HepG2 (cell line): Measurements from ENCODE around the gene MAP3K1. TPM values are rescaled to one million over a fixed set of nuclear protein-coding genes. Genes with fewer than 3 reads are reported as not detected.

Experiments
- ATAC-seq: fragments of 200-7000 bp; cut with Tn5 transposase; 3 replicates; pipeline ENCODE4 v1.9.1; 2020; ENCODE audit warnings: mild to moderate bottlenecking, moderate library complexity
- Bru-seq: library from RNA; stranded (reverse); fragments of 400-500 nt; gene quantifications from one replicate; lab custom pipeline; 2021; lab: Mats Ljungman, UMichigan
- BruChase-seq, 2 experiments: library from RNA; stranded (reverse); fragments of 400-500 nt; gene quantifications; one replicate each; lab custom pipeline; 2021; lab: Mats Ljungman, UMichigan
- BruUV-seq: library from RNA; stranded (reverse); fragments of 400-500 nt; replicated peaks from 2 replicates; lab custom pipeline; 2021; lab: Mats Ljungman, UMichigan
- CTCF ChIA-PET: fragments of 300-600 bp; formaldehyde crosslinking; extraction: SDS; loops from one replicate; lab custom pipeline; 2021; ENCODE audit warnings: low total read pairs, inconsistent platforms, low intra/inter-chr PET ratio; lab: Yijun Ruan, JAX
- POLR2A ChIA-PET: fragments of 350-600 bp; sonication (Branson Sonifier 250); formaldehyde crosslinking; loops from one replicate; lab custom pipeline; 2020; ENCODE audit warnings: antibody characterized with exemption, inconsistent platforms; lab: Yijun Ruan, JAX
- DNase-seq: peaks from one replicate; pipeline ENCODE4 v3.0.0-alpha.2; 2015; ENCODE audit warnings: low spot score
- FAIRE-seq: peaks from 3 replicates; lab custom pipeline; 2011; peaks lifted over from hg19 to GRCh38; lab: Jason Lieb, UNC
- H2AFZ ChIP-seq: one replicate; pipeline ENCODE4 v1.6.1; 2011; ENCODE audit warnings: low read length, inconsistent platforms
- H3K27ac ChIP-seq: fragments of 300-600 bp; 3 replicates; pipeline ENCODE4 v1.8.0; 2011; ENCODE audit warnings: mixed run types, mild to moderate bottlenecking, mixed read lengths, low read length, inconsistent platforms; ENCODE audit not compliant: insufficient read depth; ENCODE audit errors: extremely low read length
- H3K27me3 ChIP-seq, 2 experiments: fragments of 200-600 bp in 1 of 2; 2 replicates in 1 of 2; 3 replicates in 1 of 2; pipeline versions ENCODE4 v1.6.0 to v1.8.0; 2011; ENCODE audit warnings: low read length in 2 of 2, mild to moderate bottlenecking in 2 of 2, moderate library complexity in 2 of 2, inconsistent platforms in 1 of 2; ENCODE audit not compliant: insufficient read depth in 2 of 2, control insufficient read depth in 1 of 2
- H3K36me3 ChIP-seq, 2 experiments: fragments of 200-600 bp in 1 of 2; replicated peaks in 1 of 2; 2 replicates in 1 of 2; 3 replicates in 1 of 2; pipeline versions ENCODE4 v1.5.1 to v1.8.0; 2011; ENCODE audit warnings: low read length in 2 of 2, inconsistent platforms in 1 of 2; ENCODE audit not compliant: insufficient read depth in 2 of 2, control insufficient read depth in 1 of 2
- H3K4me1 ChIP-seq: 2 replicates; pipeline ENCODE4 v1.5.1; 2012; ENCODE audit warnings: low read length, inconsistent platforms; ENCODE audit not compliant: insufficient read depth
- H3K4me2 ChIP-seq: 2 replicates; pipeline ENCODE4 v1.6.0; 2011; ENCODE audit warnings: low read depth, low read length, inconsistent platforms
- H3K4me3 ChIP-seq, 3 experiments: fragments of 200-600 bp in 1 of 3; sonication (generic), shearing (Covaris generic) in 1 of 3; replicated peaks in 1 of 3; 2 replicates each; pipeline ENCODE4 v1.5.1; 2011 to 2016; ENCODE audit warnings: low read length in 3 of 3, inconsistent platforms in 2 of 3, low read depth in 2 of 3, mild to moderate bottlenecking in 2 of 3, control low read depth in 1 of 3, mixed read lengths in 1 of 3; ENCODE audit not compliant: insufficient read depth in 1 of 3
- H3K79me2 ChIP-seq: one replicate; pipeline ENCODE4 v1.6.1; 2011; ENCODE audit warnings: low read length, inconsistent platforms; ENCODE audit not compliant: insufficient read depth
- H3K9ac ChIP-seq: 2 replicates; pipeline ENCODE4 v1.6.0; 2011; ENCODE audit warnings: mild to moderate bottlenecking, low read depth, low read length, inconsistent platforms; ENCODE audit not compliant: insufficient read depth
- H3K9me3 ChIP-seq: 2 replicates; pipeline ENCODE4 v1.5.1; 2012; ENCODE audit warnings: mild to moderate bottlenecking, low read length
- H4K20me1 ChIP-seq: 2 replicates; pipeline ENCODE4 v1.6.0; 2011; ENCODE audit warnings: inconsistent platforms, mild to moderate bottlenecking, low read length, moderate library complexity; ENCODE audit not compliant: insufficient read depth
- BHLHE40 ChIP-seq: IDR thresholded peaks from 2 replicates; pipeline ENCODE4 v1.6.1; 2011; ENCODE audit warnings: low read length, improper control_type of control experiment
- CHD4 ChIP-seq: fragments of 200-600 bp; sonication (generic); IDR thresholded peaks from 2 replicates; pipeline ENCODE4 v1.7.0; 2017; ENCODE audit warnings: mild to moderate bottlenecking, low read length, borderline replicate concordance
- NFIB ChIP-seq: sonication (generic); formaldehyde crosslinking; IDR thresholded peaks from 2 replicates; pipeline ENCODE4 v1.9.0; 2021; ENCODE audit warnings: missing genetic modification reagents, mild to moderate bottlenecking, borderline replicate concordance
- NFYB ChIP-seq: sonication (generic); formaldehyde crosslinking; IDR thresholded peaks from 2 replicates; pipeline ENCODE4 v1.4.0; 2020; ENCODE audit warnings: missing genetic modification reagents
- POLR2A ChIP-seq, 2 experiments: IDR thresholded peaks; 2 replicates each; pipeline ENCODE4 v1.6.1; 2011; ENCODE audit warnings: low read depth in 2 of 2, low read length in 2 of 2, mild to moderate bottlenecking in 1 of 2, moderate library complexity in 1 of 2; ENCODE audit not compliant: insufficient read depth in 1 of 2
- RARA ChIP-seq: IDR thresholded peaks from 2 replicates; pipeline ENCODE4 v1.6.1; 2016; ENCODE audit warnings: missing genetic modification reagents, missing compliant biosample characterization
- RXRB ChIP-seq: IDR thresholded peaks from 2 replicates; pipeline ENCODE4 v1.6.1; 2016; ENCODE audit warnings: borderline replicate concordance, missing genetic modification reagents, missing compliant biosample characterization
- SIX4 ChIP-seq: sonication (generic); formaldehyde crosslinking; IDR thresholded peaks from 2 replicates; pipeline ENCODE4 v1.4.0; 2020; ENCODE audit warnings: missing genetic modification reagents
- TARDBP ChIP-seq: sonication (generic); formaldehyde crosslinking; IDR thresholded peaks from 2 replicates; pipeline ENCODE4 v1.8.0; 2022; ENCODE audit warnings: mild to moderate bottlenecking, missing genetic modification reagents
- TBP ChIP-seq: sonication (generic); formaldehyde crosslinking; IDR thresholded peaks from 2 replicates; pipeline ENCODE4 v1.5.0; 2020; ENCODE audit warnings: missing genetic modification reagents
- ZBTB39 ChIP-seq: sonication (generic); formaldehyde crosslinking; IDR thresholded peaks from 2 replicates; pipeline ENCODE4 v1.5.0; 2020; ENCODE audit warnings: missing genetic modification reagents
- ZBTB7B ChIP-seq: sonication (generic); formaldehyde crosslinking; IDR thresholded peaks from 2 replicates; pipeline ENCODE4 v1.4.0; 2020; ENCODE audit warnings: missing genetic modification reagents
- ZNF24 ChIP-seq: fragments of 450-650 bp; IDR thresholded peaks from 2 replicates; pipeline ENCODE4 v1.6.1; 2017; ENCODE audit warnings: antibody characterized with exemption, mild to moderate bottlenecking
- ZNF431 ChIP-seq: sonication (generic); formaldehyde crosslinking; IDR thresholded peaks from 2 replicates; pipeline ENCODE4 v1.9.0; 2022; ENCODE audit warnings: missing genetic modification reagents, low read depth, mild to moderate bottlenecking, borderline replicate concordance
- ZSCAN25 ChIP-seq: sonication (generic); formaldehyde crosslinking; IDR thresholded peaks from 2 replicates; pipeline ENCODE4 v1.8.0; 2022; ENCODE audit warnings: mild to moderate bottlenecking, missing genetic modification reagents
- WGBS: methylation state at CpG from one replicate; pipeline ENCODE4 v1.1.6; 2017; ENCODE audit warnings: low lambda C conversion rate; 5-methylcytosine and 5-hydroxymethylcytosine counted together
- in situ Hi-C: cut with HindIII; loops from 2 replicates; pipeline ENCODE4 v1.10.0; 2017; ENCODE audit warnings: low pct_unique_long_range_greater_than_20kb; ENCODE audit not compliant: extremely low pct_ligation_motif_present
- intact Hi-C: fragments of 100-400 bp; cut with micrococcal nuclease; formaldehyde crosslinking; loops from one replicate; pipeline ENCODE4 v1.10.0; 2022; ENCODE audit not compliant: unreplicated experiment
- long read RNA-seq, 2 experiments: library from RNA in 1 of 2; library from polyadenylated mRNA in 1 of 2; stranded (forward) in 1 of 2; unstranded in 1 of 2; transcript quantifications; one replicate each; pipeline ENCODE4 v2.0.0, GENCODE V29; 2019 to 2022
- polyA minus RNA-seq, 3 experiments: library from RNA; depleted of rRNA, polyadenylated mRNA; stranded (reverse); fragments of >200 nt; gene quantifications; 2 replicates each; pipeline ENCODE4 v1.2.3, GENCODE V29; 2011; ENCODE audit warnings: low replicate concordance in 1 of 3
- polyA plus RNA-seq, 8 experiments: library from polyadenylated mRNA; depleted of rRNA in 3 of 8; stranded (reverse) in 7 of 8; unstranded in 1 of 8; fragments of >200 nt; fragmentation: Illumina TruSeq in 4 of 8; extraction: Trizol in 4 of 8; gene quantifications; 2 replicates each; pipeline versions ENCODE4 v1.2.1 to v1.2.3, GENCODE V29; 2011 to 2016; ENCODE audit warnings: low read depth in 4 of 8, missing spikeins in 1 of 8, mixed read lengths in 1 of 8; ENCODE audit not compliant: insufficient read depth in 1 of 8
- total RNA-seq, 5 experiments: library from RNA; depleted of rRNA; stranded (reverse); fragments of >200 nt; fragmentation: Illumina TruSeq; extraction: Trizol; gene quantifications; 2 replicates each; pipeline ENCODE4 v1.2.3, GENCODE V29; 2016; ENCODE audit warnings: low read depth in 1 of 5
- TF ChIP-seq, protein P1 (sequence below): sonication (generic); formaldehyde crosslinking; conservative IDR thresholded peaks from 2 replicates; pipeline ENCODE4 v1.8.0; 2022; ENCODE audit warnings: mild to moderate bottlenecking, moderate library complexity, missing genetic modification reagents

The MAP3K1 gene
- total RNA-seq (2016; rRNA removed; fragmentation: Illumina TruSeq; extraction: Trizol) = 30.3 and 44.1 TPM in 2 replicates
- 7.6 and 9.2 TPM in 2 replicates for total RNA-seq (2016; cell fraction: cytosol; rRNA removed; fragmentation: Illumina TruSeq; extraction: Trizol; ENCODE audit: low read depth)
- total RNA-seq (2016; cell fraction: insoluble cytoplasmic fraction; rRNA removed; fragmentation: Illumina TruSeq; extraction: Trizol) = 27.7 and 42.7 TPM in 2 replicates
- 9.3 and 10.6 TPM in 2 replicates for total RNA-seq (2016; cell fraction: membrane; rRNA removed; fragmentation: Illumina TruSeq; extraction: Trizol)
- 31.4 and 33.7 TPM in 2 replicates for total RNA-seq (2016; cell fraction: nucleus; rRNA removed; fragmentation: Illumina TruSeq; extraction: Trizol)
- 11.9 and 16.4 TPM in 2 replicates for polyA plus RNA-seq (2011; rRNA removed)
- 6.5 and 8.4 TPM in 2 replicates for polyA plus RNA-seq (2011; cell fraction: cytosol; rRNA removed)
- polyA plus RNA-seq (2011; cell fraction: nucleus; rRNA removed) = 11.8 and 12.7 TPM in 2 replicates
- polyA plus RNA-seq (2012) = 8.4 and 11.6 TPM in 2 replicates
- polyA plus RNA-seq (2016; cell fraction: cytosol; fragmentation: Illumina TruSeq; extraction: Trizol; ENCODE audit: low read depth) = 0.38 and 0.71 TPM in 2 replicates
- 21.9 and 24.5 TPM in 2 replicates for polyA plus RNA-seq (2016; cell fraction: insoluble cytoplasmic fraction; fragmentation: Illumina TruSeq; extraction: Trizol; ENCODE audit: low read depth)
- 2.2 and 2.8 TPM in 2 replicates for polyA plus RNA-seq (2016; cell fraction: membrane; fragmentation: Illumina TruSeq; extraction: Trizol; ENCODE audit: low read depth)
- 30.6 and 31.1 TPM in 2 replicates for polyA plus RNA-seq (2016; cell fraction: nucleus; fragmentation: Illumina TruSeq; extraction: Trizol; ENCODE audit: insufficient read depth, low read depth)
- 11.5 and 25.2 TPM in 2 replicates for polyA minus RNA-seq (2011; rRNA and poly(A)+ RNA removed; ENCODE audit: low replicate concordance)
- polyA minus RNA-seq (2011; cell fraction: cytosol; rRNA and poly(A)+ RNA removed) = 25.8 and 27.7 TPM in 2 replicates
- polyA minus RNA-seq (2011; cell fraction: nucleus; rRNA and poly(A)+ RNA removed) = 50.3 and 53.1 TPM in 2 replicates
- Bru-seq, nascent RNA = percentile 96 among the genes with signal in this experiment
- BruChase-seq, experiment 1, labeled RNA remaining after a 6-hour chase = percentile 90 among the genes with signal in this experiment
- BruChase-seq, experiment 2, labeled RNA remaining after a 2-hour chase = percentile 93 among the genes with signal in this experiment
- long read RNA-seq, experiment 1, partial matches to known transcripts = 0 of 2 reads
- long read RNA-seq, experiment 1, other reads (novel, unspliced or antisense) = 2 of 2 reads
- long read RNA-seq, experiment 2, partial matches to known transcripts = 0 of 14 reads
- long read RNA-seq, experiment 2, other reads (novel, unspliced or antisense) = 14 of 14 reads

GRCh38 chr5:56814963-56815657, at the start of gene MAP3K1:
Gene MAP3K1, plus strand, starts transcription at chr5:56815549. Its CDS starts 25 bp downstream, at chr5:56815574.
- H3K9ac ChIP-seq = peak within 1 kb of the TSS; percentile 87
- DNase-seq (peak; percentile 82), FAIRE-seq (no peak), ATAC-seq (peak; percentile 84)
- peaks cover 45% of the 10 kb centered on the region for H3K79me2 ChIP-seq
- no TSS peak for BruUV-seq
- in situ Hi-C loops = no loop called here
- H2AFZ ChIP-seq = peak within 1 kb of the TSS; percentile 71
- WGBS = 0% methylated on average over 17 of the region's 87 CpGs
- ChIA-PET CTCF (no interaction called here), POLR2A (no interaction called here)
- peak within 1 kb of the TSS; percentile 88 to 95 (median 89) for H3K4me3 ChIP-seq
- no peaks in the 10 kb centered on the region; a peak in 1 of 5 replicates for H3K27me3 ChIP-seq
- intact Hi-C loops = loop anchor here (2.0 to 5.0 kb wide), 4 partner anchors 178 to 543 kb away; no protein-coding TSS in a partner anchor
- H3K4me2 ChIP-seq = peak within 1 kb of the TSS; percentile 95
- peak within 1 kb of the TSS; percentile 93 for H3K27ac ChIP-seq
- no peaks in the 10 kb centered on the region for H3K36me3 ChIP-seq
- peaks cover 43% of the 10 kb centered on the region for H3K4me1 ChIP-seq
- no peaks in the 10 kb centered on the region for H3K9me3 ChIP-seq
- H4K20me1 ChIP-seq = peaks cover 16% of the 10 kb centered on the region
- TF ChIP-seq NFYB (CRISPR knock-in tag) (no peak), CHD4 (no peak), RXRB (CRISPR knock-in tag) (no peak; the same call in 1 of the 2 replicates), NFIB (CRISPR knock-in tag) (no peak), BHLHE40 (peak; percentile 64; the same call in 1 of the 2 replicates), ZSCAN25 (CRISPR knock-in tag) (peak; percentile 99), POLR2A (IDR thresholded peaks at IDR 0.05; ENCODE audit: insufficient read depth in 1 of 2, low read depth in 2 of 2, low read length in 2 of 2) (peak; percentile 62 to 73; a peak in 3 of 4 replicates), TBP (CRISPR knock-in tag) (no peak), ZNF24 (no peak), ZBTB39 (0 out of 2 replicates have a peak, but pooled peaks have one; percentile 25), TARDBP (CRISPR knock-in tag) (0 out of 2 replicates have a peak, but pooled peaks have one; percentile 3), RARA (CRISPR knock-in tag) (peak; percentile 22), ZBTB7B (CRISPR knock-in tag) (peak; percentile 20; the same call in 1 of the 2 replicates), SIX4 (CRISPR knock-in tag) (no peak), ZNF431 (CRISPR knock-in tag) (no peak; the same call in 1 of the 2 replicates)
- TF ChIP-seq, protein P1, sequence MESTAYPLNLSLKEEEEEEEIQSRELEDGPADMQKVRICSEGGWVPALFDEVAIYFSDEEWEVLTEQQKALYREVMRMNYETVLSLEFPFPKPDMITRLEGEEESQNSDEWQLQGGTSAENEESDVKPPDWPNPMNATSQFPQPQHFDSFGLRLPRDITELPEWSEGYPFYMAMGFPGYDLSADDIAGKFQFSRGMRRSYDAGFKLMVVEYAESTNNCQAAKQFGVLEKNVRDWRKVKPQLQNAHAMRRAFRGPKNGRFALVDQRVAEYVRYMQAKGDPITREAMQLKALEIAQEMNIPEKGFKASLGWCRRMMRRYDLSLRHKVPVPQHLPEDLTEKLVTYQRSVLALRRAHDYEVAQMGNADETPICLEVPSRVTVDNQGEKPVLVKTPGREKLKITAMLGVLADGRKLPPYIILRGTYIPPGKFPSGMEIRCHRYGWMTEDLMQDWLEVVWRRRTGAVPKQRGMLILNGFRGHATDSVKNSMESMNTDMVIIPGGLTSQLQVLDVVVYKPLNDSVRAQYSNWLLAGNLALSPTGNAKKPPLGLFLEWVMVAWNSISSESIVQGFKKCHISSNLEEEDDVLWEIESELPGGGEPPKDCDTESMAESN (CRISPR knock-in tag) = peak; percentile 56; the same call in 1 of the 2 replicates
